PC-9 (cell line): ENCODE results near the gene TTC23. TPM values are rescaled to one million over a fixed set of nuclear protein-coding genes. Genes with fewer than 3 reads are reported as not detected.

Source experiments
- BruUV-seq: library from RNA; stranded (reverse); fragments of 400-500 nt; replicated peaks from 2 replicates; lab custom pipeline; 2021; lab: Mats Ljungman, UMichigan
- CTCF ChIA-PET: fragments of 300-600 bp; sonication (Branson Sonifier 250); formaldehyde crosslinking; loops from one replicate; lab custom pipeline; 2022; ENCODE audit warnings: antibody characterized with exemption; lab: Charles Lee
- POLR2A ChIA-PET: fragments of 300-600 bp; sonication (Branson Sonifier 250); formaldehyde crosslinking; loops from one replicate; lab custom pipeline; 2022; ENCODE audit warnings: antibody characterized with exemption; ENCODE audit not compliant: unreplicated experiment; lab: Charles Lee
- DNase-seq, 2 experiments: peaks; one replicate each; pipeline versions ENCODE4 v3.0.0 to v3.0.0-alpha.2; 2015 to 2022; ENCODE audit warnings: mixed read lengths in 1 of 2
- H2AFZ ChIP-seq: fragments of 200-600 bp; sonication (generic); 2 replicates; pipeline ENCODE4 v1.8.1; 2017; ENCODE audit warnings: antibody characterized with exemption
- H3F3A ChIP-seq: fragments of 200-600 bp; sonication (generic); 2 replicates; pipeline ENCODE4 v1.8.1; 2017; ENCODE audit warnings: antibody characterized with exemption, mild to moderate bottlenecking, low read depth; ENCODE audit not compliant: insufficient read depth
- H3K27ac ChIP-seq: fragments of 200-600 bp; sonication (generic); 2 replicates; pipeline ENCODE4 v1.6.1; 2016; ENCODE audit warnings: mixed run types
- H3K27me3 ChIP-seq: fragments of 200-600 bp; sonication (generic); 2 replicates; pipeline ENCODE4 v1.6.1; 2016; ENCODE audit warnings: low read depth, mixed run types; ENCODE audit not compliant: insufficient read depth
- H3K36me3 ChIP-seq: fragments of 200-600 bp; sonication (generic); 2 replicates; pipeline ENCODE4 v1.6.1; 2016; ENCODE audit warnings: low read depth, mixed run types
- H3K4me1 ChIP-seq: fragments of 200-600 bp; sonication (generic); replicated peaks from 2 replicates; pipeline ENCODE4 v1.6.1; 2016; ENCODE audit warnings: mixed run types; ENCODE audit not compliant: insufficient read depth
- H3K4me2 ChIP-seq: fragments of 200-600 bp; sonication (generic); 2 replicates; pipeline ENCODE4 v1.6.1; 2017; ENCODE audit warnings: mixed run types
- H3K4me3 ChIP-seq: fragments of 200-600 bp; sonication (generic); 2 replicates; pipeline ENCODE4 v1.6.1; 2016; ENCODE audit warnings: mixed run types
- H3K79me2 ChIP-seq: fragments of 200-600 bp; sonication (generic); 2 replicates; pipeline ENCODE4 v1.6.1; 2017; ENCODE audit warnings: low read depth, mixed run types
- H3K9me2 ChIP-seq: fragments of 200-600 bp; sonication (generic); 2 replicates; pipeline ENCODE4 v1.8.1; 2017; ENCODE audit warnings: mild to moderate bottlenecking; ENCODE audit not compliant: insufficient read depth
- H3K9me3 ChIP-seq: fragments of 200-600 bp; sonication (generic); 2 replicates; pipeline ENCODE4 v1.8.1; 2016; ENCODE audit warnings: low read depth; ENCODE audit not compliant: insufficient read depth
- H4K20me1 ChIP-seq: fragments of 200-600 bp; sonication (generic); 2 replicates; pipeline ENCODE4 v1.8.1; 2017; ENCODE audit not compliant: insufficient read depth
- CTCF ChIP-seq: fragments of 200-600 bp; sonication (generic); conservative IDR thresholded peaks from 2 replicates; pipeline ENCODE4 v1.6.1; 2017; ENCODE audit warnings: mixed run types, antibody characterized with exemption, mild to moderate bottlenecking, moderate library complexity
- EZH2 ChIP-seq: fragments of 200-600 bp; sonication (generic); IDR thresholded peaks from 2 replicates; pipeline ENCODE4 v1.8.0; 2017; ENCODE audit warnings: antibody characterized with exemption, low read depth
- intact Hi-C: fragments of 100-400 bp; cut with micrococcal nuclease; formaldehyde crosslinking; loops from one replicate; pipeline ENCODE4 v1.10.0; 2022; ENCODE audit not compliant: unreplicated experiment
- total RNA-seq: library from RNA; stranded (reverse); gene quantifications from 2 replicates; pipeline ENCODE4 v1.2.3, GENCODE V29; 2021

Gene TTC23
- total RNA-seq, 1 experiment from 2014 or later: 18.4 TPM

- no TSS peak for BruUV-seq
- no peak for TF ChIP-seq CTCF
- TF ChIP-seq EZH2: no peak
- POLR2A ChIA-PET: no interaction called here
These were observed 67.8 kb downstream of the TTC23 start for GRCh38 chr15:99181545-99181971.

GRCh38 chr15:99180964-99181306 is 68.4 kb downstream of the TTC23 start:
- H3K27me3 ChIP-seq: no peaks in the 10 kb centered on the region
- no peak overlapping the region for H2AFZ ChIP-seq
- ChIA-PET POLR2A (no interaction called here), CTCF (no interaction called here)
- intact Hi-C loops: no loop called here
- BruUV-seq: no TSS peak
- no peaks in the 10 kb centered on the region for H3F3A ChIP-seq
- no peak overlapping the region for H3K4me3 ChIP-seq
- no peak overlapping the region for H3K4me2 ChIP-seq
- no peak for DNase-seq
- H3K4me1 ChIP-seq: peaks cover 7% of the 10 kb centered on the region; the same call in 1 of the 2 replicates
- H3K9me3 ChIP-seq: no peaks in the 10 kb centered on the region
- H3K27ac ChIP-seq: no peak overlapping the region
- H3K79me2 ChIP-seq: no peaks in the 10 kb centered on the region
- H3K9me2 ChIP-seq: no peaks in the 10 kb centered on the region
- TF ChIP-seq CTCF (no peak), EZH2 (no peak)
- no peaks in the 10 kb centered on the region for H3K36me3 ChIP-seq
- H4K20me1 ChIP-seq: no peaks in the 10 kb centered on the region

More at GRCh38 chr15:99181545-99181971, 67.8 kb downstream of the TTC23 start:
- Histone ChIP-seq H3K4me2 (no peak overlapping the region), H3K79me2 (no peaks in the 10 kb centered on the region), H4K20me1 (no peaks in the 10 kb centered on the region), H3K9me2 (no peaks in the 10 kb centered on the region), H2AFZ (no peak overlapping the region), H3K36me3 (no peaks in the 10 kb centered on the region), H3F3A (no peaks in the 10 kb centered on the region), H3K27me3 (no peaks in the 10 kb centered on the region), H3K27ac (no peak overlapping the region), H3K4me1 (peaks cover 7% of the 10 kb centered on the region; the same call in 1 of the 2 replicates), H3K4me3 (no peak overlapping the region), H3K9me3 (no peaks in the 10 kb centered on the region)
- CTCF ChIA-PET: no interaction called here
- intact Hi-C loops: no loop called here
- no peak for DNase-seq

- Histone ChIP-seq H3K9me3 (no peaks in the 10 kb centered on the region), H3F3A (no peaks in the 10 kb centered on the region), H3K4me3 (no peak overlapping the region), H2AFZ (no peak overlapping the region), H3K4me2 (no peak overlapping the region), H3K79me2 (no peaks in the 10 kb centered on the region), H3K36me3 (no peaks in the 10 kb centered on the region), H3K27ac (no peak overlapping the region), H4K20me1 (no peaks in the 10 kb centered on the region), H3K4me1 (peaks cover 7% of the 10 kb centered on the region; the same call in 1 of the 2 replicates), H3K9me2 (no peaks in the 10 kb centered on the region), H3K27me3 (no peaks in the 10 kb centered on the region)
- no peak for TF ChIP-seq EZH2
- TF ChIP-seq CTCF: no peak
- ChIA-PET CTCF (no interaction called here), POLR2A (no interaction called here)
- intact Hi-C loops: no loop called here
- no TSS peak for BruUV-seq
- DNase-seq: no peak
These were observed 69.1 kb downstream of the TTC23 start for GRCh38 chr15:99180086-99180963.
